Measurements from ENCODE around the gene SLC25A23. TPM values are rescaled to one million over a fixed set of nuclear protein-coding genes. Genes with fewer than 3 reads are reported as not detected.

SLC25A23 gene
- total and polyA plus RNA-seq, 2 of the 8 experiments (the other 6 are each of a cell fraction or from before 2014, with no cell fraction given): 18.0 to 48.1 TPM

- no peak overlapping the region for H2BK5ac ChIP-seq (ENCODE audit: low read depth, low read length)
- H2BK20ac ChIP-seq (ENCODE audit: low read length): no peak overlapping the region
- H4K91ac ChIP-seq (replicated peaks; ENCODE audit: insufficient read length, low read length): no peak overlapping the region
- H2AK5ac ChIP-seq (ENCODE audit: low read depth, low read length): no peak overlapping the region
- no peak for FAIRE-seq
- H2BK12ac ChIP-seq (ENCODE audit: low read depth, low read length): no peak overlapping the region
- no peaks in the 10 kb centered on the region for H3K9me3 ChIP-seq (ENCODE audit: insufficient read depth in 2 of 2, low read depth in 1 of 2, low read length in 1 of 2)
- no peaks in the 10 kb centered on the region for H3K79me1 ChIP-seq (ENCODE audit: low read depth, low read length)
- WGBS, 2 experiments (ENCODE audit: extremely low coverage in 1 of 2, insufficient coverage in 1 of 2, insufficient read length in 1 of 2, insufficient replicate concordance in 2 of 2, low coverage in 1 of 2, low lambda C conversion rate in 2 of 2, missing lambda C conversion rate in 1 of 2): 93% methylated on average over 19 of the region's 19 CpGs; no CpG with 5 or more reads in 1 of the 2 experiments
- no peaks in the 10 kb centered on the region for H3K23me2 ChIP-seq (ENCODE audit: low read depth, low read length)
- peaks cover 0 to under 1% (median 0%) of the 10 kb centered on the region in 4 experiments; a peak in 2 of 7 replicates for H3K4me1 ChIP-seq (replicated peaks in 1 of 4; ENCODE audit: control insufficient read depth in 3 of 4, insufficient read depth in 4 of 4, low read length in 3 of 4)
- no peak overlapping the region for H3K23ac ChIP-seq (ENCODE audit: insufficient read length)
- H3K4ac ChIP-seq (replicated peaks; ENCODE audit: insufficient read length, low read depth, low read length): no peak overlapping the region
- no peak for TF ChIP-seq SIX5 (IDR thresholded peaks at IDR 0.05; ENCODE audit: low read depth, low read length)
- no peak for TF ChIP-seq CBX5 (IDR thresholded peaks at IDR 0.05; ENCODE audit: low read depth, low read length)
- no peak for TF ChIP-seq SAP30 (IDR thresholded peaks at IDR 0.05; ENCODE audit: insufficient read depth, insufficient replicate concordance, low read length)
- TF ChIP-seq NRF1 (IDR thresholded peaks at IDR 0.05; ENCODE audit: low read depth, low read length): no peak
- no peak for TF ChIP-seq CBX8 (IDR thresholded peaks at IDR 0.05; ENCODE audit: borderline replicate concordance, low read depth, low read length)
- no peak overlapping the region for H4K8ac ChIP-seq (ENCODE audit: extremely low read depth, insufficient read depth, low read length)
- H2BK15ac ChIP-seq (ENCODE audit: low read length): no peak overlapping the region
- no peak overlapping the region for H3K27ac ChIP-seq (ENCODE audit: low read depth, low read length)
- DNase-seq (ENCODE audit: low read depth in 1 of 2, low spot score in 2 of 2): no peak
- H3K14ac ChIP-seq (ENCODE audit: insufficient read length): no peak overlapping the region
- no peak overlapping the region for H2BK120ac ChIP-seq (replicated peaks; ENCODE audit: low read depth, low read length)
- POLR2A ChIA-PET (ENCODE audit: partially characterized antibody): interaction anchor here (1.0 to 1.4 kb wide), 2 partner anchors 11 to 20 kb away, joined by 3 read pairs; no protein-coding TSS in a partner anchor
- CTCF ChIA-PET (ENCODE audit: partially characterized antibody): interaction anchor here (1.0 kb wide), 1 partner anchor 8 kb away, joined by 4 read pairs; no protein-coding TSS in a partner anchor
- no peaks in the 10 kb centered on the region for H3K79me2 ChIP-seq (ENCODE audit: control insufficient read depth in 1 of 2, insufficient read depth in 2 of 2, low read length in 2 of 2)
- no peak overlapping the region for H3K56ac ChIP-seq (replicated peaks; ENCODE audit: insufficient read length, low read depth, low read length)
- H3K18ac ChIP-seq (ENCODE audit: extremely low read depth, low read length): no peak overlapping the region
- no peak overlapping the region for H3K4me2 ChIP-seq (ENCODE audit: insufficient read depth in 1 of 2, low read depth in 2 of 2, low read length in 2 of 2)
- H3K4me3 ChIP-seq (ENCODE audit: extremely low read depth in 1 of 4, insufficient read depth in 2 of 4, low read depth in 3 of 4, low read length in 4 of 4): no peak overlapping the region
- no peak overlapping the region for H3K9ac ChIP-seq (replicated peaks in 1 of 4; ENCODE audit: extremely low read depth in 1 of 4, low read depth in 3 of 4, low read length in 3 of 4)
- H3K36me3 ChIP-seq (ENCODE audit: control insufficient read depth in 2 of 4, insufficient read depth in 4 of 4, low read length in 3 of 4): peaks cover 0 to 5% (median under 1%) of the 10 kb centered on the region in 4 experiments; a peak in 1 of 8 replicates
- no peak overlapping the region for H2AFZ ChIP-seq (ENCODE audit: low read length)
- H3K27me3 ChIP-seq (replicated peaks in 1 of 4; ENCODE audit: control insufficient read depth in 3 of 4, extremely low read depth in 1 of 4, insufficient read depth in 3 of 4, low read length in 3 of 4): peaks cover 0 to 2% (median 0%) of the 10 kb centered on the region in 4 experiments; a peak in 4 of 7 replicates
- H4K5ac ChIP-seq (ENCODE audit: insufficient read length, low read depth, low read length): no peak overlapping the region
- H4K20me1 ChIP-seq (replicated peaks in 1 of 2; ENCODE audit: control insufficient read depth in 1 of 2, insufficient read depth in 2 of 2, low read length in 2 of 2): no peaks in the 10 kb centered on the region
Measured at GRCh38 chr19:6495947-6496346, 36.4 kb upstream of the SLC25A23 start.
